ENCODE data around the gene HPDL. TPM values are rescaled to one million over a fixed set of nuclear protein-coding genes. Genes with fewer than 3 reads are reported as not detected.

Gene HPDL
- total and polyA plus RNA-seq, 2 of the 4 experiments (the other 2 are of a cell fraction), result 0.54 to 1.1 TPM

- no peak for TF ChIP-seq POLR2A (IDR thresholded peaks at IDR 0.05; ENCODE audit: low read depth, low read length)
- TF ChIP-seq CHD1 (IDR thresholded peaks at IDR 0.05; ENCODE audit: low read depth, low read length), result no peak
- no peak for TF ChIP-seq NFE2L2 (IDR thresholded peaks at IDR 0.05; ENCODE audit: low read depth, low read length)
- no peak for TF ChIP-seq RFX5 (IDR thresholded peaks at IDR 0.05; ENCODE audit: low read depth, low read length)
- Histone ChIP-seq H3K56ac (ENCODE audit: extremely low read depth, insufficient read depth, low read length) (no peak overlapping the region), H3K4me1 (ENCODE audit: control insufficient read depth, insufficient read depth, low read length) (no peaks in the 10 kb centered on the region), H4K20me1 (ENCODE audit: insufficient read depth, low read length) (no peaks in the 10 kb centered on the region; the same call in 1 of the 2 replicates), H2AK5ac (ENCODE audit: low read depth, low read length) (no peak overlapping the region), H3K79me1 (ENCODE audit: low read depth in 1 of 2, low read length in 2 of 2) (peaks cover 0 to 3% of the 10 kb centered on the region in 2 experiments; a peak in 1 of 4 replicates), H3K4me3 (ENCODE audit: insufficient read depth, low read depth, low read length) (no peak overlapping the region), H3K36me3 (ENCODE audit: control insufficient read depth, insufficient read depth, low read length) (peaks cover 17% of the 10 kb centered on the region), H3K23ac (ENCODE audit: low read depth, low read length) (no peak overlapping the region), H2BK120ac (ENCODE audit: low read depth, low read length) (no peak overlapping the region), H3K4me2 (ENCODE audit: low read depth, low read length) (no peak overlapping the region), H4K5ac (ENCODE audit: low read depth, low read length) (no peak overlapping the region), H3K9me3 (ENCODE audit: control insufficient read depth, insufficient read depth, low read length) (no peaks in the 10 kb centered on the region), H3K9me1 (ENCODE audit: insufficient read depth, low read length) (peaks cover 6% of the 10 kb centered on the region), H3K4ac (ENCODE audit: low read depth, low read length) (no peak overlapping the region), H3K14ac (replicated peaks; ENCODE audit: low read depth, low read length) (no peak overlapping the region), H3K27me3 (ENCODE audit: control insufficient read depth, insufficient read depth, low read length) (no peaks in the 10 kb centered on the region), H2BK15ac (ENCODE audit: low read depth, low read length) (no peak overlapping the region), H4K8ac (ENCODE audit: low read depth in 2 of 2, low read length in 2 of 2) (no peak overlapping the region), H2AK9ac (replicated peaks; ENCODE audit: low read depth, low read length, poor library complexity) (no peak overlapping the region), H4K91ac (ENCODE audit: insufficient read depth, low read depth, low read length) (no peak overlapping the region), H2AFZ (replicated peaks; ENCODE audit: low read length, poor library complexity) (no peak overlapping the region), H2BK20ac (ENCODE audit: low read depth, low read length) (no peak overlapping the region), H3K18ac (ENCODE audit: low read depth, low read length) (no peak overlapping the region), H2BK5ac (ENCODE audit: low read depth, low read length, poor library complexity, severe bottlenecking) (no peak overlapping the region), H3K27ac (ENCODE audit: insufficient read depth, low read length) (no peak overlapping the region), H3K9ac (ENCODE audit: low read depth, low read length) (no peak overlapping the region)
- DNase-seq (no peak), ATAC-seq (ENCODE audit: low read depth) (no peak)
- in situ Hi-C loops (cut with MboI; ENCODE audit: low sequenced_read_pairs), result no loop called here
- ChIA-PET CTCF (no interaction called here), POLR2A (ENCODE audit: unreplicated experiment) (no interaction called here)
- dilution Hi-C loops (cut with HindIII; ENCODE audit: low sequenced_read_pairs, unreplicated experiment), result no loop called here
- WGBS, 2 experiments (ENCODE audit: extremely low coverage in 2 of 2, insufficient read length in 1 of 2), result 100% methylated on average over 2 of the region's 18 CpGs; no CpG with 5 or more reads in 1 of the 2 experiments
- intact Hi-C loops (cut with micrococcal nuclease), result no loop called here
- no TSS peak for BruUV-seq (replicated peaks)
Observed at GRCh38 chr1:45331436-45332345, 5.0 kb downstream of the HPDL start.

All from IMR-90 (cell line).